Stimulated activated CD4-positive, alpha-beta T cell treated with anti-CD3 and anti-CD28 coated beads, TNF-alpha, amount 100 ng/mL, for 24 hours (primary cell): Measurements from ENCODE around the gene REP15.
"Not testable (repeated sequence)": the region's sequence is repeated elsewhere in the genome, so short reads cannot be mapped to it uniquely, and the experiment has no call there.

ENCODE experiments used
- DNase-seq, 3 experiments: peaks; one replicate each; pipeline ENCODE4 v3.0.0-alpha.2; 2020; ENCODE audit warnings: low read depth in 3 of 3

The REP15 gene

GRCh38 chr12:27696864-27697564 is 767 bp downstream of the REP15 start:
- no peak for DNase-seq

DNA sequence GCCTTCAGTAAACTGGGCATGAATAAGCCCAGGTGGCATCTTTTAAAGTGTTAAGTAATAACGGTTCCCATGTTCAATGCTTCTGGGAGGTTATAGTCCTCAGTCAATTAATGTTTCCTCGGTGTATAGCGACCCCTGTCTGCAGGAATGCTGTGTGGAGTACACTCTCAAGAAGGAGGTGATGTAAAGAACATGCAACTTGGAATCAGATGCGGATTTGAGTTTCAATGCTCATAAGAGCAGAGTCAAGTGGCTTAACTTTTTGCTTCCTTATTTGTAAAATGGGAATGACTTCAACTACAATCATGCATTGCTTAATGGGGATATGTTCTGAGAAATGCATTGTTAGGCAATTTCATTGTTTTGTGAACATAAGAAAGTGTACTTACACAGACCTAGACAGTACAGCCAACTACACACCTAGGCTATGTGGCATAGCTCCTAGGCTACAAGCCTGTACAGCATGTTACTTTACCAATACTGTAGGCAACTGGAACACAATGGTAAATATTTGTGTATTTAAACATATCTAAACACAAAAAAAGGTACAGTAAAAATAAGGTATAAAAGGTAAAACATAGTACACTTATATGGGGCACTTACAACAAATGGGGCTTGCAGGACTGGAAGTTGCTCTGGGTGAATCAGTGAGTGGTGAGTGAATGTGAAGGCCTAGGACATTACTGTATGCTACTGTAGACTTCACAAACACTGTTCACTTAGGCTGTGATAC is 7.6 kb downstream of the REP15 start:
- DNase-seq: peak; percentile 42 to 57 (median 55)

DNA sequence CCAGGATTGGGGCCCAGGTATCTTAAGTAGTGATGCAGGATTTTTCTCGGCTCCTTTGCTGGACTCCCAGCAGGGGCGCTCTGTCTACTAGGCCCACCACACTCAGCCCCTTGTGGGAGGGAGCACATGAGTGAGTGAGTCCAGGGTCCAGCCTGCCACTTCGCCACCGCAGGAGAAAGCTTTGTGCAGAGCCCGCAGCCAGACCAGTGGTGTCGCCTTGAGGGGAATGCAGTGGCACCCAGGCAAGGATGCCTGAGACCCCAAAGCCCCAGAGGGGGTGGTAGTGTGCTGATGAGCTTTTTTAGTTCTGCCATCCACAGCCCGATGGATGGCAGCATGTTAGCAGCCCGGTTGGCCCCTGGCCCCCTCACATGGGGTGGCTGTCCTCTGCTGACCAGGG is 9.0 kb downstream of the REP15 start:
- DNase-seq: no peak

GRCh38 chr12:27707216-27707615 is 11.0 kb downstream of the REP15 start:
- DNase-seq: no peak

GRCh38 chr12:27709212-27709931 is 13.1 kb downstream of the REP15 start:
- DNase-seq: no peak

DNA sequence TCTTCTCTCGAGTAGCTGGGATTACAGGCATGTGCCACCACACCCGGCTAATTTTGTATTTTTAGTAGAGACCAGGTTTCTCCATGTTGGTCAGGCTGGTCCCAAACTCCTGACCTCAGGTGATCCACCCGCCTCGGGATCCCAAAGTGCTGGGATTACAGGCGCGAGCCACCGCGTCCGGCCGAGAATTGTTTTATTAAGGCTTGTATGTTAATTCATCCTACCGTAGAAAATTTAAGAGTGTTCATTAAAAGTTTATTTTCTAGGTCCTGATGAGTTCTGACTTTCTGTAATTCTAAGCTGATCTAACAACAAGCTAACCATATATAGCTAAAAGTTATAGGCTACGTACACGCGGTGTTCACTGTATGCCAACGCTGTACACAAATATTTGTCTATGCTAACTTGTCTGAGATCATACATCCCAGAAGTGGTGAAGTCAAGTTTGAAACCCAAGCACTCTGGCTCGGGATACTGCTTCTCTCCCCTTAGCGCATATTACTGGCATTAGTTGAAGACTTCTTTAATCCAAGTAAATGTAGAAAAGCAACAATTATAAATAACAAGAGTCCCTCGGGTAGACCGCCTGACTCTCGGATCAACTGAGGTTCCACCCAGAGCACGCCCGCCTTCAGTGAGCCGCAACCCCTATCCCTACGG is 13.8 kb downstream of the REP15 start:
- DNase-seq: no peak

- DNase-seq: peak; percentile 80 to 90 (median 81)
Measured at GRCh38 chr12:27710592-27711316, 14.5 kb downstream of the REP15 start, which contains the start of gene MRPS35. Gene MRPS35 (plus strand): TSS chr12:27710832. CDS start chr12:27710844, 12 bp downstream.

DNA sequence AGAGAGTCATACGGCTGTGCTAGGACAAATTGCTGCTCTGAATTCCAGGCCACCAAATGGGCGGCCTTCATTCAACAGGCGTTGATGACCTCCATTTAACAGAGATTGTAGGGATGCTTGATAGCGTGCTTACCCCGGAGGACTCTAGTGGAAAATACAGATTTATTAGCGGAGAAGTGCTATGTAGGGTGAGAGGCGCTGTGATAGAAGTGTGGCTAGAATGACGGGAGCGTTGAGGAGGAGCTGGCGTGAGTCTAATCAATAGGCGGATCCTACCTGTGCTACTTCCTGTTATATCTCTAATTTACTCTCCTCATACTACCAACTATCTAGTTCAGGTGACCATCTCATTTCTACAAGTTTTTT is 15.1 kb downstream of the REP15 start:
- peak in 1 of 3 experiments; percentile 5 for DNase-seq

DNA sequence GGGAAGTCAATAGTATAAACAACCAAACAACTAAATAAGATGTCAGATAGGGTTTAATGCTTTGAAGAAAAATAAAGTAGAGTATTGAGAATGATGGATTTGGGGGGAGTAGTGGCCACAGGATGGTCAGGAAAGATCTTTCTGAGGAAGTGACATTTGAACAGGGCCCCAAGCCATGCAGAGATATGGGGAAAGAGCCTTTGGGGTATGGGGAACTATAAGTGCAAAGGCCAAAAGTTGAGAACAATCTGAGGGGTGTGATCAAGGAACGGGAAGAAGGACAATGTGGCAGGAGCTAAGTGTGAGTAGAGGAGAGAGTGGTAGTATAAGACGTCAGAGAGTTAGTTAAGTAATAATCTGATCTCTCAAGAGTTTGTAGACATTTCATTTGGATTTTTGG is 15.7 kb downstream of the REP15 start:
- DNase-seq: no peak

- DNase-seq: no peak
Measured at GRCh38 chr12:27723212-27723611, 27.0 kb downstream of the REP15 start.

GRCh38 chr12:27730097-27730588 is 33.9 kb downstream of the REP15 start:
- no peak for DNase-seq

DNA sequence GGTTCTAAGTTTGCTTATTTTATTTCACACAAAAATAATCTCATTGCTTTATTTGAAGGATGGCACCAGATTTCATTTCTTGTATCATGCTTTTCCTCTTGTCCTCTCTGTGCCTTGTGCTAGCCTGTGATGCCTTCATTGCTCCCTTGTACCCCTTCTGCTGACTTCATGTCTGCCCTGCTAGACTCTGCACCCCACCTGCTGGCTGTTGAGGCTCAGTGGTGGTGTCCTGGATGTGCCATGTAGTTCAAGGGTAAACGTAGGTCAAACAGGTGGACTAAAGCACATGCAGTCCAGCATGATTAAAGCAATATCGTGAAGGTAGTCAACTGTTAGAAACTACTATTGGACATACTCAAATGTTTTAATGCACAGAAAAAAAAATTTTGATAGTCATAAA is 36.0 kb downstream of the REP15 start:
- DNase-seq: no peak

DNA sequence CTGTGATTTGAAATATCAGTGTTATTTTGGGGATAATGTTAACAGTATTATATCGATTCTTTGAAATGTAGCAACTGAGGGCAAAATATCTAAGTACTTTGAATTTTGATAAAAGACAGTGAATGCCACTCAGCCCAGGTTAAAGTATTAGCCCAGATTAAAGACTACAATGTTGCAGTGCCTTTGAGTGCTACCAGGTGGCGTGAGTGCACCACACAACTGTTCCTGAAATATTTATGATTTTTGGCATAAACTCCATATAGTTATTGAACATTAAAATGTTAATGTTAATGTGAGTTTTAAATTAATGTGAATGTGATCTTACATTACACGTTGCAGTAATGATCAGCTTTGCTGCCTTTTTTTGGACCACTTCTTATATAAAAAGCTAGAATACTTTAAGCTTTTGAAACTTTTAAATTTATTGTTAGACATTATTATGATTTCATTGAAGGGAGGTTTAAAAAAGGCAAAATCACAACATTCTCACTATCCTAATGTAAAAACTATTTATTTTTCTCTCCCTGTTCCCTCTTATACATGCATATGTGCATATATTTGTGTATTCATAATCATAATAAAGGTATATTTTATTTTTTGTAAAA is 36.9 kb downstream of the REP15 start:
- peak in 1 of 3 experiments; percentile 24 for DNase-seq

DNA sequence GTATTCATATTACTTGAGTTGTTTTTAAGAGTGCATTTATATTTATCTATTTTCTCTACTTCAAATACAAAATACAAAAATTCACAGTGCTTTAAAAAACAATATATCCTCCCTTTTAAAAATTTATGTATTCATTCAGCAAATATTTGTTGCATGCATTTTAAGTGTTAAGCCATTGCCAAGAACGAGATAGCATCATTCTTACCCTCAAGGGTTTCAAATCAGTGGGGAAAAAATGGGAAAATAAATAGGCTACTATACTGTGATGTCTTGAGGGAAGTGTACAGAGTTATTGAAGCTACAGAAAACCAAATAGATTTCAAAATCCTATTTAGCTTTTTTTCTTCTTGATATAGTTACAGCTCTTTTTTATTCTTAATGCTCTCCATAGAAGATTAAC is 37.5 kb downstream of the REP15 start:
- no peak for DNase-seq

GRCh38 chr12:27734321-27734720 is 38.1 kb downstream of the REP15 start:
- DNase-seq: not testable (repeated sequence)

DNA sequence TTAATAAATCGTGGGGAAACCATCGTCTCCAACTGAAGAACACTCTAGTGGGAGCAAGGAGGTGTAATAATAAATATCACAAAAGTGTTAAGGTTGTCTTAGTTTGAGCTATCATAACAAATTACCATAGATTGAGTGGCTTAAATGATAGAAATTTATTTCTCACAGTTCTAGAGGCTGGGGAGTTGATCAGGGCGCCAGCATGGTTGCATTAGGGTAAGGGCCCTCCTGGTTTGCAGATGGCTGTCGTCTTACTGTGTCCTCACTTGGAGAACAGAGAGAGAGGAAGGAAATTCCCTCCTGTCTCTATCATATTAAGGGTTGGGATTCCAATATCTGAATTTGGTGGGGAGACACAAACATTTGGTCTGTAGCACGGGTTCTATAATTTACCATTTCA is 47.4 kb downstream of the REP15 start:
- no peak for DNase-seq

- DNase-seq: not testable (repeated sequence)
Measured at GRCh38 chr12:27745734-27746133, 49.5 kb downstream of the REP15 start.
